GM19328 (cell line): Measurements from ENCODE around the gene TP53RK.

ENCODE experiments used
- ATAC-seq: cut with Tn5 transposase; IDR thresholded peaks from one replicate; pipeline ENCODE4 v1.9.1; 2021; ENCODE audit warnings: mild to moderate bottlenecking, moderate library complexity; ENCODE audit not compliant: unreplicated experiment

TP53RK gene

DNA sequence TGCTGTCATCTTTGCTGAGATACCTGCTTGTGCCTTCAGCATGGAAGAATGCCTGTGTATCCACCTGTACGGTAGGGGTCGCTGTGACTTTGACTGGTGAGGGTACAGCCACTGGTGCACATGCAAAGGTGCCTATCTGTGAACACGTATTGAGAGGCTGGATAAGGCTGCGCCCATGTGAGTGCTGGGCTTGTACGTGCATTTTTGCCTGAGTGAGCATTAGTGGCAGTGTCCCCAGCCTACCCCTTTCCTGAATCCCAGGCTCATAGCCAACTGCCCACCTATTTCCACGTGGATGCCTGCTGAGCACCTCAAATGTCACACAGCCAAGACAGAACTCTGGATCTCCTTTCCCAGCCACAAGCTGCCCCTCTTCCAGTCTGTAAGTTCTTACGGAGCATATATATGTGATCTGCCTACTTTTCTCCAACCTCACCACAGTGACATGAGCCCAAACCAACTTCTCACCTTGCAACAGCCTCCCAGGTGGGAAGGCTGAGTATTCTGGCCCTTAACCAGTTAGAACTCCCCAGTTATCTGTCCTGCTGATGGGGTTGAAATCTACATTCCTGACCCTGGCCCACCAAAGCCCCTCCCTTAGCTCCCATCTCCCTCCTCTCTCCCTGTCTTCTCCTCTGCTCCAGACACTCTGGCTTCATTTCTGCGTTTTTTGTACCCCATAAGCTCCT, 19.1 kb upstream of the TP53RK start:
- no peak for ATAC-seq

DNA sequence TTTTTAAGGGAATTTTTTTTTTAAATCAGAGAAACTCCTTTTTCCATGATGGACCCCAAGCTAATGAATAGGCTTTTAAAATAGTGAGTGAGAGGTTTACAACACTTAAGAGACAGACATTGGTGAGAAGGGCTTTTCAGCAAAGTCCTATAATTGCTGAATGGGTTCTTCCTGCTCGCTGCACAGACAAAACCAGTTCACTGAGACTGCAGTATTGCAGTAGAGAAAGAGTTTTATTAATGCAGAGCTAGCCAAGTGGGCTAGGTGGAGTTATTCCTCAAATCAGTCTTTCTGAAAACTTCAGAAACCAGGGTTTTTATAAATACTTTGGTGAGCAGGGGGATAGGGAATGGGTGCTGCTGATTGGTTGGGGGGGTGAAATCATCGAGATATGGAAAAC, 17.0 kb upstream of the TP53RK start:
- no peak for ATAC-seq

GRCh38 chr20:46705378-46705729, 16.1 kb upstream of the TP53RK start:
- ATAC-seq, result no peak

DNA sequence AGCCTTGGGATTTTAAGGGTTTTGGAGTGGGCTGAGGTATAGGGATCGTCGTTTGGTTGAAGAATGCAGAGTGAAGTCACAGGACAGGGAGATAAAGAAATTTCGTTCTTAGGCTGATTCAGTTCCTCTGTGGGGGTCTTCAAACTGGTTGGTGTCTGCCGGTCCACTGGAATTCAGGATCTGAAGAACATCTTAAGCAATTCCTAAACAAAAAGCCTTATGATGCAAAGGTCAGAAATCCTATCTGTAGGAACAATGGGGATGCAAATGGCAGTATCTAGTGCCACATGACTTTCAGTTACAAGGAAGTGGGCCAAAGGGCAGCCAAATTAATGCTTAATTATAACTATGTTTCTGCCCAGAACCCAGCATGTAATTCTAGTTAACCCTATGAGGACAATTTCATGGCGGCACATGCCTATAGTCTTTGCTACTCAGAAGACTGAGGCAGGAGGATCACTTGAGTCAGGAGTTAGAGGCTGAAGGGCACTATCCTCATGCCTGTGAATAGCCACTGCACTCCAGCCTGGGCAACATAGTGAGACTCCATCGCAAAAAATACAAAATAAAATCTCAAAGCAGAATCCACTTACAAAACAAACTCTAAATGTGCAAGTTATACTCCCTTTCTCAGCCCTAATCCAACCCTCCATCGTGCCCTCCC, 15.6 kb upstream of the TP53RK start:
- ATAC-seq, result no peak

DNA sequence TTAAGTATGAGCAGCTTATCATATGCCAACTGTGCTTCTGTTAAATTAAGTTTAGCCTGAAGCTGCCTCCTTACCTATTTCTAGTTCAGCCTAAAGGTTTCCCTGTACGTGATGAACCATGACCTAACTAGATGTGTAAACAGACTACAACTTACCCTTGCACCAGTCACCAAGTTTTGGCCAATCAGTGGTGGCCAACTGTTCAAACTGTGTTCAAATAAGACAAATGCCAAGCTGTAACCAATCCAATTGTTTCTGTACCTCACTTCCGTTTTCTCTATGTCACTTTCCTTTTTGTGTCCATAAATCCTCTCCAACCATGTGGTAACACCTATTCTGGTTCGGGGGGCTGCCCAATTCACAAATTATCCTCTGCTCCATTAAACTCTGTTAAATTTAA, 14.2 kb upstream of the TP53RK start:
- no peak for ATAC-seq

GRCh38 chr20:46702447-46703203, 13.4 kb upstream of the TP53RK start:
- no peak for ATAC-seq

GRCh38 chr20:46701986-46702385, 12.7 kb upstream of the TP53RK start:
- ATAC-seq, result no peak

- ATAC-seq, result no peak
Observed at GRCh38 chr20:46701556-46701955, 12.3 kb upstream of the TP53RK start.

- ATAC-seq, result no peak
Observed at GRCh38 chr20:46701057-46701456, 11.8 kb upstream of the TP53RK start.

DNA sequence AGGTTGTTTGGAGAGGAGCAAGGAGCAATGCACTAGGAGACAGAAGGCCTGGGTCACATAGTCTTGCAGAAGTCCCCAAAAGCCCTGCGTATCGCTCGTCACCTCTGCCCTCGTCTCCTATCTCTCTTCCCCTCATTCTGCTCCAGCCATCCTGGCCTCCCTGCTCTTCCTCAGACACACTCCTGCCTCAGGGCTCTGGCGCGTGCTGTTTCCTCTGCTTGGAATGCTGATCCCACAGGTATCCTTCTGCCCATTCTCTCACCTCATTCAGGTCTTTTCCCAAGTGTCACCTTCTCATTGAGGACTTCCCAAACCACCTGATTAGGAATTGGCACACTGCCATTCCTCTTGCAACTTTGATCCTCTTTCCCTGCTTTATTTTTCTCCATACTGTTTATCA, 11.2 kb upstream of the TP53RK start:
- no peak for ATAC-seq

- no peak for ATAC-seq
Observed at GRCh38 chr20:46699651-46700359, 10.6 kb upstream of the TP53RK start.

DNA sequence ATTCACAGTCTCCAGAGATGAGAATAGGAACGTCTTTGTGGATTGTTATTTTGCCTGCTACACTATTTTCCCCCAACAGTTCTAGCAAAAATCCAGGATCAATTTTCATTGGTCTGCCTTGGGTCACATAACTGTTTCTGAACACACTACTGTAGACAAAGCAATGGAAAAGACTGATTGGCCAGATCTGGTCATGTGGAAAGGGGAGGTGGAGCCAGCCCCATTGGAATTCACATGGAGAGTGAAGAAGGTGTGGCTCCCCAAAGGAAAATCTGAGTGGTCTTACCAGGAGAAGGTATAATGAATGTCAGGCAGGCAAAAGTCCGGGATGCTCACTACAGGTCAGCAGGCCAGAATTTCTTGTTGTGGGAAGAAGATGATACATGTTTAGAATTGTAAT, 9.5 kb upstream of the TP53RK start:
- ATAC-seq, result no peak

DNA sequence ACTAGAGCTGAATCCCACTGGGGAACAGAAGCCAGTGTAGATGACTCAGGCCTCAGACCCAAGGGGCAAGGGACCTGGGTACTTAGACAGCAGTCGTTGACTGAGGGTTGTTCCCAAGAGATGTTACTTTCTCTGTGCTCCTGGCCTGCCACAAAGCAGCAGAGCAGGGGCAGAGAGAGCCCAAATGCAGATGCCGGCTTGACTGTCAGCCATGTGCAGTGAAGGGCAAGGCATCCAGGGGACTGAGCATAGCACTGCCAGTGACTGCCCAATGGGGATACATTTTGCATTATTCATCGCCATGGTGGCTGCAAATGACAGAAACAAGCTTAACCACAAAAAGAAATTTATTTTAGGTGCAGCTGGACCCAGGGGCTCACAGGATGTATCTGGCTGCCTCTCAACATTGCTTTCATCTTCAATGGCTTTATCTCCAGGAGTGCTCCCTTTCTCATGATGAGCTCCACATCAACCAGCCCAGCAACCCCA, 7.6 kb upstream of the TP53RK start:
- ATAC-seq, result no peak

GRCh38 chr20:46695892-46696291, 6.6 kb upstream of the TP53RK start:
- no peak for ATAC-seq

- no peak for ATAC-seq
Observed at GRCh38 chr20:46694484-46694883, 5.2 kb upstream of the TP53RK start.

- no peak for ATAC-seq
Observed at GRCh38 chr20:46691196-46691595, 2.0 kb upstream of the TP53RK start.

DNA sequence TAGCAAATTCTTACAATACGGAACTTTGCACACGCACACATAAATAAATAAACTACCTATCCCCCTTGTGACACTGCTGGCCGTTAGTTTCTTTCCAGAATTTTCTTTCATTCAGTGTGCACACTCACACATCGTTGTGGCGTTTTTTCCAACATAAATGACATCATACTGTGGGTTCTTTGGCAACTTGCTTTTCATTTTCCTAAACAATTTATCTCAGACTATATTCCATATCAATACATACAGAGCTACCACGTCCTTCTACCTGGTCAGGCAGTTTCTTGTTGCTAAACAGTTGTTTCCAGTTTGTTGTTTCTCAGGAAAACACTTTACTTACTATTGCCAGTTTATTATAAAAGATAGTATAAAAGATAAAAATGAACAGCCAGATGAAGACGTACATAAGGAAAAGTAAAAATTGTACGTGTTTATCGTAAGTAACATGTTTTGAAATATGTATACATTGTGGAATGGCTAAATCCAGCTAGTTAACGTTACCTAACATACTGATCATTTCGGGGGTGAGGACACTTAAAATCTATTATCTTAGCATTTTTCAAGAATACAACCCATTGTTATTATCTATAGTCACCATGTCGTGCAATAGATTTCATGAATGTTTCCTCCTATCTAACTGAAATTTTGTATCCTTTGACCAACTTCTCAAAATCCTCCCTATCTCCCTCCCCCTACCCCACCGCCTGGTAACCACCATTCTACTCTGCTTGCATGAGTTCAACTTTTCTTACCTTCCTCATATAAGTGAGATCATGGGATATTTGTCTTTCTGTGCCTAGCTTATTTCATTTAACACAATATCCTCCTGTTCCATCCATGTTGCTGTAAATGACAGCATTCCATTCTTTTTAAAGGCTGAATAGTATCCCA, 1.2 kb upstream of the TP53RK start:
- ATAC-seq, result no peak

GRCh38 chr20:46689754-46690085, 476 bp upstream of the TP53RK start:
- ATAC-seq, result no peak

GRCh38 chr20:46688151-46689081, 828 bp downstream of the TP53RK start:
- ATAC-seq, result no peak
